SU-DHL-6 (cell line): ENCODE measurements around the gene PXK.

Experiments used
- EZH2phosphoT487 ChIP-seq: fragments of 200-600 bp; sonication (generic), shearing (Covaris generic); conservative IDR thresholded peaks from 2 replicates; pipeline ENCODE4 v1.6.1; 2018; ENCODE audit warnings: mild to moderate bottlenecking, antibody characterized with exemption, low read length, moderate library complexity, mixed read lengths
- TF ChIP-seq, protein P1 (sequence below): fragments of 200-600 bp; sonication (generic); IDR thresholded peaks from one replicate; pipeline ENCODE4 v1.5.1; 2017; ENCODE audit warnings: antibody characterized with exemption, mild to moderate bottlenecking, low read length, moderate library complexity; ENCODE audit not compliant: insufficient read depth, poor library complexity, severe bottlenecking

GRCh38 chr3:58369876-58370275 lies 37.2 kb downstream of the PXK start:
- TF ChIP-seq, protein P1, sequence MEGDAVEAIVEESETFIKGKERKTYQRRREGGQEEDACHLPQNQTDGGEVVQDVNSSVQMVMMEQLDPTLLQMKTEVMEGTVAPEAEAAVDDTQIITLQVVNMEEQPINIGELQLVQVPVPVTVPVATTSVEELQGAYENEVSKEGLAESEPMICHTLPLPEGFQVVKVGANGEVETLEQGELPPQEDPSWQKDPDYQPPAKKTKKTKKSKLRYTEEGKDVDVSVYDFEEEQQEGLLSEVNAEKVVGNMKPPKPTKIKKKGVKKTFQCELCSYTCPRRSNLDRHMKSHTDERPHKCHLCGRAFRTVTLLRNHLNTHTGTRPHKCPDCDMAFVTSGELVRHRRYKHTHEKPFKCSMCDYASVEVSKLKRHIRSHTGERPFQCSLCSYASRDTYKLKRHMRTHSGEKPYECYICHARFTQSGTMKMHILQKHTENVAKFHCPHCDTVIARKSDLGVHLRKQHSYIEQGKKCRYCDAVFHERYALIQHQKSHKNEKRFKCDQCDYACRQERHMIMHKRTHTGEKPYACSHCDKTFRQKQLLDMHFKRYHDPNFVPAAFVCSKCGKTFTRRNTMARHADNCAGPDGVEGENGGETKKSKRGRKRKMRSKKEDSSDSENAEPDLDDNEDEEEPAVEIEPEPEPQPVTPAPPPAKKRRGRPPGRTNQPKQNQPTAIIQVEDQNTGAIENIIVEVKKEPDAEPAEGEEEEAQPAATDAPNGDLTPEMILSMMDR: no peak
- no peak for TF ChIP-seq EZH2phosphoT487
